Measurements from ENCODE around the gene TXNDC11. TPM values are rescaled to one million over a fixed set of nuclear protein-coding genes. Genes with fewer than 3 reads are reported as not detected.

Gene TXNDC11
- total and polyA plus RNA-seq, 4 donors = 64.8 to 78.8 (median 72.2) TPM

GRCh38 chr16:11696266-11697012, 46.2 kb downstream of the TXNDC11 start:
- ATAC-seq (ENCODE audit: insufficient read depth, low FRiP score) (no peak), DNase-seq (no peak)
- Histone ChIP-seq H3K4me1 (ENCODE audit: control insufficient read depth in 5 of 5, insufficient read depth in 5 of 5, low read length in 5 of 5) (peaks cover 0 to 3% (median 2%) of the 10 kb centered on the region in 5 donors), H3K27me3 (ENCODE audit: control insufficient read depth in 3 of 3, insufficient read depth in 3 of 3, low read length in 2 of 3) (no peaks in the 10 kb centered on the region), H3K36me3 (ENCODE audit: control insufficient read depth in 4 of 4, insufficient read depth in 4 of 4, low read length in 4 of 4) (peaks cover 10 to 48% (median 36%) of the 10 kb centered on the region in 4 donors), H3K4me3 (no peak overlapping the region), H3K27ac (ENCODE audit: low read depth in 1 of 2, low read length in 1 of 2) (no peak overlapping the region), H3K9ac (ENCODE audit: insufficient read depth in 1 of 2, low read length in 2 of 2) (no peak overlapping the region), H3K9me3 (ENCODE audit: control insufficient read depth in 4 of 4, insufficient read depth in 3 of 4, low read length in 3 of 4) (no peaks in the 10 kb centered on the region)
- no peak for TF ChIP-seq CTCF (IDR thresholded peaks at IDR 0.05; ENCODE audit: control extremely low read depth, extremely low read depth)
- WGBS, 2 donors = 93 to 98% methylated on average over 12 of the region's 12 CpGs

- DNase-seq = no peak
- Histone ChIP-seq H3K9ac (ENCODE audit: insufficient read depth in 1 of 2, low read length in 2 of 2) (no peak overlapping the region), H3K9me3 (ENCODE audit: control insufficient read depth in 4 of 4, insufficient read depth in 3 of 4, low read length in 3 of 4) (no peaks in the 10 kb centered on the region), H3K27me3 (ENCODE audit: control insufficient read depth in 3 of 3, insufficient read depth in 3 of 3, low read length in 2 of 3) (no peaks in the 10 kb centered on the region), H3K4me1 (ENCODE audit: control insufficient read depth in 5 of 5, insufficient read depth in 5 of 5, low read length in 5 of 5) (peaks cover 1 to 8% (median 6%) of the 10 kb centered on the region in 5 donors), H3K36me3 (ENCODE audit: control insufficient read depth in 4 of 4, insufficient read depth in 4 of 4, low read length in 4 of 4) (peaks cover 15 to 42% (median 38%) of the 10 kb centered on the region in 4 donors), H3K4me3 (no peak overlapping the region), H3K27ac (ENCODE audit: low read depth in 1 of 2, low read length in 1 of 2) (no peak overlapping the region)
- no peak for ATAC-seq (ENCODE audit: insufficient read depth, low FRiP score)
- WGBS, 2 donors = 93 to 94% methylated on average over 6 of the region's 6 CpGs
- no peak for TF ChIP-seq CTCF (IDR thresholded peaks at IDR 0.05; ENCODE audit: control extremely low read depth, extremely low read depth)
These were observed 50.0 kb downstream of the TXNDC11 start for GRCh38 chr16:11692651-11693050.

- Histone ChIP-seq H3K36me3 (ENCODE audit: control insufficient read depth in 4 of 4, insufficient read depth in 4 of 4, low read length in 4 of 4) (peaks cover 18 to 42% (median 38%) of the 10 kb centered on the region in 4 donors), H3K4me3 (no peak overlapping the region), H3K9me3 (ENCODE audit: control insufficient read depth in 4 of 4, insufficient read depth in 3 of 4, low read length in 3 of 4) (no peaks in the 10 kb centered on the region), H3K27me3 (ENCODE audit: control insufficient read depth in 3 of 3, insufficient read depth in 3 of 3, low read length in 2 of 3) (no peaks in the 10 kb centered on the region), H3K27ac (ENCODE audit: low read depth in 1 of 2, low read length in 1 of 2) (no peak overlapping the region), H3K9ac (ENCODE audit: insufficient read depth in 1 of 2, low read length in 2 of 2) (no peak overlapping the region), H3K4me1 (ENCODE audit: control insufficient read depth in 5 of 5, insufficient read depth in 5 of 5, low read length in 5 of 5) (peaks cover 1 to 8% (median 6%) of the 10 kb centered on the region in 5 donors)
- DNase-seq = no peak
- no peak for TF ChIP-seq CTCF (IDR thresholded peaks at IDR 0.05; ENCODE audit: control extremely low read depth, extremely low read depth)
- WGBS, 2 donors = 89 to 91% methylated on average over 8 of the region's 8 CpGs
- no peak for ATAC-seq (ENCODE audit: insufficient read depth, low FRiP score)
These were observed 50.5 kb downstream of the TXNDC11 start for GRCh38 chr16:11692171-11692570.
